SK-N-SH (cell line): ENCODE data around the gene UBE2U. TPM values are rescaled to one million over a fixed set of nuclear protein-coding genes. Genes with fewer than 3 reads are reported as not detected.
A peak's percentile ranks its signal among the peaks of the same experiment; 100 is the strongest.

Source experiments
- CTCF ChIA-PET: fragments of 300-600, 350-600 bp; formaldehyde crosslinking; extraction: SDS; loops from one replicate; lab custom pipeline; 2021; lab: Yijun Ruan, JAX
- POLR2A ChIA-PET: fragments of 350-600 bp; sonication (Branson Sonifier 250); formaldehyde crosslinking; extraction: SDS; loops from one replicate; lab custom pipeline; 2020; ENCODE audit warnings: antibody characterized with exemption, inconsistent platforms; lab: Yijun Ruan, JAX
- DNase-seq: peaks from one replicate; pipeline ENCODE4 v3.0.0; 2012
- H2AFZ ChIP-seq: fragments of 200-600 bp; sonication (generic); 2 replicates; pipeline ENCODE4 v1.8.1; 2016; ENCODE audit warnings: antibody characterized with exemption, mild to moderate bottlenecking, low read depth
- H3F3A ChIP-seq: fragments of 200-600 bp; sonication (generic); replicated peaks from 2 replicates; pipeline ENCODE3; 2016; ENCODE audit warnings: antibody characterized with exemption, mild to moderate bottlenecking; ENCODE audit not compliant: insufficient read depth
- H3K27ac ChIP-seq, 2 experiments: fragments of 200-500 bp in 1 of 2; fragments of 200-600 bp in 1 of 2; sonication (Bioruptor generic) in 1 of 2; sonication (generic), shearing (Covaris generic) in 1 of 2; 2 replicates each; pipeline versions ENCODE4 v1.5.1 to v1.6.1; 2014 to 2016; ENCODE audit warnings: low read depth in 2 of 2, inconsistent platforms in 1 of 2, low read length in 1 of 2, mild to moderate bottlenecking in 1 of 2, mixed read lengths in 1 of 2
- H3K27me3 ChIP-seq: fragments of 200-600 bp; sonication (generic), shearing (Covaris generic); 2 replicates; pipeline ENCODE4 v1.6.1; 2016; ENCODE audit warnings: mixed run types; ENCODE audit not compliant: insufficient read depth
- H3K36me3 ChIP-seq, 2 experiments: fragments of 200-500 bp in 1 of 2; fragments of 200-600 bp in 1 of 2; sonication (Bioruptor generic) in 1 of 2; sonication (generic) in 1 of 2; replicated peaks in 1 of 2; 2 replicates each; pipeline versions ENCODE3 to v1.5.1; 2014 to 2016; ENCODE audit warnings: low read length in 1 of 2, mild to moderate bottlenecking in 1 of 2; ENCODE audit not compliant: insufficient read depth in 2 of 2, control insufficient read depth in 1 of 2
- H3K4me1 ChIP-seq, 2 experiments: fragments of 200-500 bp in 1 of 2; fragments of 200-600 bp in 1 of 2; sonication (Bioruptor generic) in 1 of 2; sonication (generic), shearing (Covaris generic) in 1 of 2; 2 replicates each; pipeline versions ENCODE4 v1.5.1 to v1.6.1; 2014 to 2016; ENCODE audit warnings: low read depth in 1 of 2, low read length in 1 of 2, mixed run types in 1 of 2; ENCODE audit not compliant: insufficient read depth in 2 of 2, control insufficient read depth in 1 of 2
- H3K4me2 ChIP-seq: fragments of 200-600 bp; sonication (generic), shearing (Covaris generic); 2 replicates; pipeline ENCODE4 v1.6.1; 2017; ENCODE audit warnings: mixed run types
- H3K4me3 ChIP-seq, 2 experiments: fragments of 200-500 bp in 1 of 2; fragments of 200-600 bp in 1 of 2; sonication (Bioruptor generic) in 1 of 2; sonication (generic), shearing (Covaris generic) in 1 of 2; 2 replicates each; pipeline versions ENCODE4 v1.5.1 to v1.8.1; 2014 to 2016; ENCODE audit warnings: low read depth in 2 of 2, inconsistent platforms in 1 of 2, low read length in 1 of 2, mild to moderate bottlenecking in 1 of 2, mixed read lengths in 1 of 2, moderate library complexity in 1 of 2
- H3K79me2 ChIP-seq: fragments of 200-600 bp; sonication (generic); 2 replicates; pipeline ENCODE4 v1.8.1; 2017; ENCODE audit warnings: mild to moderate bottlenecking; ENCODE audit not compliant: insufficient read depth
- H3K9ac ChIP-seq: fragments of 200-600 bp; sonication (generic); 2 replicates; pipeline ENCODE4 v1.6.1; 2017; ENCODE audit warnings: mixed run types
- H3K9me2 ChIP-seq: fragments of 200-600 bp; sonication (generic); 2 replicates; pipeline ENCODE4 v1.6.1; 2017; ENCODE audit warnings: mixed run types
- H3K9me3 ChIP-seq: fragments of 200-600 bp; sonication (generic); 2 replicates; pipeline ENCODE4 v1.6.1; 2017; ENCODE audit warnings: mixed run types, mild to moderate bottlenecking, moderate library complexity
- H4K20me1 ChIP-seq: fragments of 200-600 bp; sonication (generic); 2 replicates; pipeline ENCODE4 v1.6.1; 2017; ENCODE audit warnings: mild to moderate bottlenecking, mixed run types; ENCODE audit not compliant: insufficient read depth
- CHD2 ChIP-seq: fragments of 150-350 bp; IDR thresholded peaks from 2 replicates; pipeline ENCODE4 v1.6.1; 2018; ENCODE audit warnings: low read length; ENCODE audit not compliant: partially characterized antibody
- EP300 ChIP-seq, 2 experiments: IDR thresholded peaks; 2 replicates each; pipeline versions ENCODE4 v1.4.0 to v1.6.1; 2012; ENCODE audit warnings: borderline replicate concordance in 1 of 2, low read depth in 1 of 2, low read length in 1 of 2
- FOSL2 ChIP-seq: IDR thresholded peaks from 2 replicates; pipeline ENCODE4 v1.4.0; 2012; ENCODE audit warnings: low read depth, mild to moderate bottlenecking, moderate library complexity, borderline replicate concordance
- FOXJ3 ChIP-seq: sonication (generic); formaldehyde crosslinking; IDR thresholded peaks from 2 replicates; pipeline ENCODE4 v1.5.1; 2020; ENCODE audit warnings: mild to moderate bottlenecking, missing genetic modification reagents
- GATA2 ChIP-seq: sonication (generic); formaldehyde crosslinking; IDR thresholded peaks from 2 replicates; pipeline ENCODE4 v1.5.0; 2020; ENCODE audit warnings: mild to moderate bottlenecking, missing genetic modification reagents
- JUND ChIP-seq: IDR thresholded peaks from 2 replicates; pipeline ENCODE4 v1.4.0; 2012
- MEF2A ChIP-seq: IDR thresholded peaks from 2 replicates; pipeline ENCODE4 v1.4.0; 2012; ENCODE audit warnings: low read depth, borderline replicate concordance
- MXI1 ChIP-seq: IDR thresholded peaks from 2 replicates; pipeline ENCODE4 v1.6.1; 2012; ENCODE audit warnings: mild to moderate bottlenecking, low read depth, low read length, improper control_type of control experiment
- NFIC ChIP-seq: IDR thresholded peaks from 2 replicates; pipeline ENCODE4 v1.4.0; 2012; ENCODE audit warnings: borderline replicate concordance
- NRF1 ChIP-seq: IDR thresholded peaks from 2 replicates; pipeline ENCODE4 v1.6.1; 2012; ENCODE audit warnings: low read depth, mild to moderate bottlenecking, low read length
- PBX3 ChIP-seq: IDR thresholded peaks from 2 replicates; pipeline ENCODE4; 2012
- POLR2AphosphoS5 ChIP-seq: IDR thresholded peaks from 2 replicates; pipeline ENCODE4 v1.6.1; 2012; ENCODE audit warnings: low read depth, low read length
- RAD21 ChIP-seq: IDR thresholded peaks from 2 replicates; pipeline ENCODE4 v1.6.1; 2012; ENCODE audit warnings: mild to moderate bottlenecking, low read length
- RCOR1 ChIP-seq: fragments of 150-350 bp; IDR thresholded peaks from 2 replicates; pipeline ENCODE4 v1.6.1; 2017; ENCODE audit warnings: antibody characterized with exemption, low read length
- RFX5 ChIP-seq: IDR thresholded peaks from 2 replicates; pipeline ENCODE4 v1.6.1; 2012; ENCODE audit warnings: mild to moderate bottlenecking, improper control_type of control experiment, low read length
- SIN3A ChIP-seq: IDR thresholded peaks from 2 replicates; pipeline ENCODE4 v1.6.1; 2012; ENCODE audit warnings: low read depth, mild to moderate bottlenecking, low read length, moderate library complexity, borderline replicate concordance
- TAF1 ChIP-seq: IDR thresholded peaks from 2 replicates; pipeline ENCODE4 v1.6.1; 2012; ENCODE audit warnings: low read depth, mild to moderate bottlenecking, low read length, moderate library complexity, borderline replicate concordance
- TCF12 ChIP-seq: IDR thresholded peaks from 2 replicates; pipeline ENCODE4 v1.4.0; 2012
- TEAD4 ChIP-seq: IDR thresholded peaks from 2 replicates; pipeline ENCODE4 v1.4.0; 2012; ENCODE audit warnings: mild to moderate bottlenecking, borderline replicate concordance; ENCODE audit not compliant: insufficient read depth
- USF2 ChIP-seq: fragments of 150-350 bp; IDR thresholded peaks from 2 replicates; pipeline ENCODE4 v1.6.1; 2017; ENCODE audit warnings: antibody characterized with exemption, low read length, low read depth, borderline replicate concordance
- YY1 ChIP-seq: IDR thresholded peaks from 2 replicates; pipeline ENCODE4 v1.4.0; 2012; ENCODE audit warnings: low read depth, mild to moderate bottlenecking
- WGBS: methylation state at CpG from one replicate; pipeline ENCODE4 v1.1.6; 2017; ENCODE audit warnings: low lambda C conversion rate; 5-methylcytosine and 5-hydroxymethylcytosine counted together
- polyA plus RNA-seq, 3 experiments: library from polyadenylated mRNA; depleted of rRNA; stranded (reverse); fragments of >200 nt; gene quantifications; 2 replicates each; pipeline ENCODE4 v1.2.3, GENCODE V29; 2012

The UBE2U gene
- polyA plus RNA-seq, 1 of the 3 experiments (the other 2 are of a cell fraction): not detected

GRCh38 chr1:64282351-64282750 lies 78.9 kb downstream of the UBE2U start:
- Histone ChIP-seq H3K36me3 (no peaks in the 10 kb centered on the region), H3K9me3 (no peaks in the 10 kb centered on the region), H3K27ac (peak overlapping the region in 1 of 2 experiments; percentile 92; a peak in 2 of 4 replicates), H3K4me1 (peaks cover 9 to 23% of the 10 kb centered on the region in 2 experiments; a peak in 3 of 4 replicates), H3K27me3 (no peaks in the 10 kb centered on the region), H3K4me3 (no peak overlapping the region), H4K20me1 (no peaks in the 10 kb centered on the region), H3K4me2 (no peak overlapping the region), H3K9me2 (no peaks in the 10 kb centered on the region), H3K79me2 (no peaks in the 10 kb centered on the region), H3F3A (peaks cover 5% of the 10 kb centered on the region), H3K9ac (no peak overlapping the region), H2AFZ (no peak overlapping the region)
- no peak; the same call in 1 of the 2 replicates for TF ChIP-seq RFX5
- peak; percentile 45 for TF ChIP-seq TCF12
- no peak for TF ChIP-seq USF2
- no peak for TF ChIP-seq FOSL2
- peak; percentile 16; the same call in 1 of the 2 replicates for TF ChIP-seq POLR2AphosphoS5
- no peak for TF ChIP-seq MEF2A
- peak in 1 of 2 experiments; percentile 85; a peak in 2 of 4 replicates for TF ChIP-seq EP300 (IDR thresholded peaks at IDR 0.05; ENCODE audit: borderline replicate concordance in 1 of 2, low read depth in 1 of 2, low read length in 1 of 2)
- TF ChIP-seq GATA2 (CRISPR knock-in tag): peak; percentile 81
- TF ChIP-seq RCOR1: peak; percentile 37; the same call in 1 of the 2 replicates
- TF ChIP-seq FOXJ3 (CRISPR knock-in tag): peak; percentile 59; the same call in 1 of the 2 replicates
- TF ChIP-seq RAD21: peak; percentile 35; the same call in 1 of the 2 replicates
- TF ChIP-seq CHD2: peak; percentile 82
- TF ChIP-seq NFIC: peak; percentile 61
- peak; percentile 38; the same call in 1 of the 2 replicates for TF ChIP-seq MXI1
- no peak for TF ChIP-seq TEAD4
- ChIA-PET CTCF (no interaction called here), POLR2A (no interaction called here)
- WGBS: 10% methylated on average over 4 of the region's 4 CpGs
- DNase-seq: peak; percentile 89

GRCh38 chr1:64287071-64287470 lies 83.6 kb downstream of the UBE2U start:
- TF ChIP-seq JUND (no peak), PBX3 (no peak), MXI1 (no peak), NRF1 (no peak), TAF1 (no peak), YY1 (no peak), TEAD4 (no peak), SIN3A (no peak)
- Histone ChIP-seq H3K4me1 (peaks cover 4 to 12% of the 10 kb centered on the region in 2 experiments; a peak in 3 of 4 replicates), H3K9me3 (no peaks in the 10 kb centered on the region), H3K9me2 (no peaks in the 10 kb centered on the region), H2AFZ (no peak overlapping the region), H3K4me2 (no peak overlapping the region), H3F3A (peaks cover 5% of the 10 kb centered on the region), H3K9ac (no peak overlapping the region), H3K27me3 (no peaks in the 10 kb centered on the region), H3K27ac (no peak overlapping the region; a peak in 1 of 4 replicates), H3K4me3 (no peak overlapping the region), H4K20me1 (no peaks in the 10 kb centered on the region), H3K36me3 (no peaks in the 10 kb centered on the region), H3K79me2 (no peaks in the 10 kb centered on the region)
- ChIA-PET CTCF (interaction anchor here (0.7 to 1.5 kb wide), 2 partner anchors 17 to 23 kb away, joined by 3 read pairs; no protein-coding TSS in a partner anchor), POLR2A (no interaction called here)
- WGBS: 65% methylated on average over 3 of the region's 3 CpGs
- DNase-seq: no peak
